Activated T-helper 17 cell treated with anti-CD3 and anti-CD28 coated beads, Interleukin-2, amount 50 U/mL, for 72 hours (primary cell): Measurements from ENCODE around the gene AGR2. TPM values are rescaled to one million over a fixed set of nuclear protein-coding genes. Genes with fewer than 3 reads are reported as not detected.
"Not testable (repeated sequence)": the region's sequence is repeated elsewhere in the genome, so short reads cannot be mapped to it uniquely, and the experiment has no call there.

Experiments used
- ATAC-seq: fragments of 150-1000 bp; cut with Tn5 transposase; replicated peaks from 2 replicates; pipeline ENCODE4 v1.10.0; 2021; ENCODE audit warnings: mild to moderate bottlenecking, moderate library complexity
- H3K27ac Mint-ChIP-seq: one replicate; pipeline ENCODE4 v1.8.0; 2022; ENCODE audit warnings: mixed read lengths
- H3K27me3 Mint-ChIP-seq: one replicate; pipeline ENCODE4 v1.8.0; 2022; ENCODE audit warnings: mixed read lengths
- H3K36me3 Mint-ChIP-seq: one replicate; pipeline ENCODE4 v1.8.0; 2022; ENCODE audit warnings: low read depth, mild to moderate bottlenecking, mixed read lengths
- H3K4me1 Mint-ChIP-seq: one replicate; pipeline ENCODE4 v1.8.0; 2022; ENCODE audit warnings: mixed read lengths
- H3K4me3 Mint-ChIP-seq: one replicate; pipeline ENCODE4 v1.8.0; 2022; ENCODE audit warnings: mild to moderate bottlenecking, mixed read lengths
- H3K9me3 Mint-ChIP-seq: one replicate; pipeline ENCODE4 v1.8.0; 2022; ENCODE audit warnings: mixed read lengths
- total RNA-seq, 2 donors: library from RNA; stranded (reverse); gene quantifications; one replicate each; pipeline ENCODE4 v1.2.3, GENCODE V29; 2022

Gene AGR2
- total RNA-seq, 2 donors from 2014 or later, result not detected

- H3K27ac Mint-ChIP-seq, result no peak overlapping the region
- H3K36me3 Mint-ChIP-seq, result no peaks in the 10 kb centered on the region
- no peak overlapping the region for H3K4me3 Mint-ChIP-seq
- H3K4me1 Mint-ChIP-seq, result no peaks in the 10 kb centered on the region
- no peaks in the 10 kb centered on the region for H3K9me3 Mint-ChIP-seq
- H3K27me3 Mint-ChIP-seq, result peaks cover 11% of the 10 kb centered on the region
- ATAC-seq, result no peak
These were observed 30.9 kb downstream of the AGR2 start for GRCh38 chr7:16773884-16774283.

GRCh38 chr7:16773326-16773725 is 31.5 kb downstream of the AGR2 start:
- Mint-ChIP-seq H3K27me3 (peaks cover 11% of the 10 kb centered on the region), H3K36me3 (no peaks in the 10 kb centered on the region), H3K27ac (no peak overlapping the region), H3K4me1 (no peaks in the 10 kb centered on the region), H3K4me3 (no peak overlapping the region), H3K9me3 (no peaks in the 10 kb centered on the region)
- ATAC-seq, result no peak

GRCh38 chr7:16770657-16771329 is 34.0 kb downstream of the AGR2 start:
- ATAC-seq, result no peak
- Mint-ChIP-seq H3K4me1 (no peaks in the 10 kb centered on the region), H3K4me3 (no peak overlapping the region), H3K36me3 (no peaks in the 10 kb centered on the region), H3K27ac (no peak overlapping the region), H3K27me3 (peaks cover 11% of the 10 kb centered on the region), H3K9me3 (no peaks in the 10 kb centered on the region)

DNA sequence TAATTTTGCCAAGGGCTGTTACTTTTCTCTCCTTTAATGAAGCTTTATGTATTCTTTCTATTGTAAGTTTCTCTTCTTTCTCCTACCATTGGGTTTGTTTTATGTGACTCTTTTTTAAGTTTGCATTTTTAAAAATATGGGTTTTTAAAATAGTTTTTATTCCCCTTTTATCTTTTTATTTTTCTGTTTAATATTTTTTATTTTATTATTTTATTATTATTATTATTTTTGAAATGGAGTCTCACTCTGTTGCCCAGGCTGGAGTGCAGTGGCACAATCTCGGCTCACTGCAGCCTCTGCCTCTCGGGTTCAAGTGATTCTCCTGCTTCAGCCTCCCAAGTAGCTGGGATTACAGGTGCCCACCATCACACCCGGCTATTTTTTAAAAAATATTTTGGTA is 34.8 kb downstream of the AGR2 start:
- H3K36me3 Mint-ChIP-seq, ATAC-seq, H3K4me1 Mint-ChIP-seq, H3K27ac Mint-ChIP-seq, H3K4me3 Mint-ChIP-seq, H3K9me3 Mint-ChIP-seq: not testable (repeated sequence)
- H3K27me3 Mint-ChIP-seq, result peaks cover 11% of the 10 kb centered on the region

DNA sequence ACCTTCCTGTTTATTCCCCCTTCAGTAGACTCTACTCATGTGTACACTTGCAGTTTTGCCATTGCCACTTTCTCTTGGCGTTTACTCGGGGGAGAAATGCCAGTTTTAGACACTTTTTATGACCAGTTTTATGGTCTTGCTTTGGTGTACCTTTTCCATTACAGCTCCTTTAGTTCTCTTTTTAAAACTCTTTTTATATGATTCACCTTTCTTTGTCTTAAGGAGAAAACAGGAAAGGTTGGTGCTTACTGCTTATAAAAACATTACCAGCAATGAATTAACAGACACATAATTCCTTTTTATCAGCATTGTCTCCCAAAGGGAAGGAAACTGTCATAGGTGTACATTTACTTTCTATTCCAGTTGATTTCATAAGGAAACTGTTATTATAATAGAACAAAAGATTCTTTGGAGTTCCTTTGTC is 39.4 kb downstream of the AGR2 start:
- Mint-ChIP-seq H3K27ac (no peak overlapping the region), H3K36me3 (no peaks in the 10 kb centered on the region), H3K9me3 (no peaks in the 10 kb centered on the region), H3K27me3 (no peaks in the 10 kb centered on the region), H3K4me3 (no peak overlapping the region), H3K4me1 (no peaks in the 10 kb centered on the region)
- ATAC-seq, result no peak

GRCh38 chr7:16764942-16765341 is 39.9 kb downstream of the AGR2 start:
- H3K4me1 Mint-ChIP-seq, result no peaks in the 10 kb centered on the region
- H3K27me3 Mint-ChIP-seq, result no peaks in the 10 kb centered on the region
- H3K4me3 Mint-ChIP-seq, result no peak overlapping the region
- H3K9me3 Mint-ChIP-seq, result no peaks in the 10 kb centered on the region
- H3K27ac Mint-ChIP-seq, result no peak overlapping the region
- no peaks in the 10 kb centered on the region for H3K36me3 Mint-ChIP-seq
- no peak for ATAC-seq

DNA sequence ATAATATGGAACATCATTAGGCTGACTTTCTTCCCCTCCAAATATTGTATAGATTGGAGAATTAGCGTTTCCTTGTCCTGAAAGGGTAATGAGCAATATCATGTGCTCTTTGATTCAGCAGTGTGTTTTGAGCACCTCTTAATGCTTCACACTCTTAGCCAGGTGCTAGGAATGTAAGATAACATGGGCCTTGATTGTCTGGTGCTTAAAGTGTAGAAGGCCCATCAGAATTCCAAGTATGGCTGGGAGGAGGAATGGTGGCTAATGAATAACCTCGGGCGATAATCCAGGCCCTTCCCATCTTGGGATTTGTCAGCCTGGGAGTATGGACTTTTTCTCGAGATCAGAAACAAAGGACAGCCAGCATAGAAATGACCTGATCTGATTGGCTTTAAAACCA is 42.6 kb downstream of the AGR2 start:
- Mint-ChIP-seq H3K4me1 (no peaks in the 10 kb centered on the region), H3K27me3 (no peaks in the 10 kb centered on the region), H3K36me3 (no peaks in the 10 kb centered on the region), H3K4me3 (no peak overlapping the region), H3K27ac (no peak overlapping the region), H3K9me3 (no peaks in the 10 kb centered on the region)
- ATAC-seq, result no peak

GRCh38 chr7:16759840-16760239 is 45.0 kb downstream of the AGR2 start:
- Mint-ChIP-seq H3K36me3 (no peaks in the 10 kb centered on the region), H3K4me1 (no peaks in the 10 kb centered on the region), H3K27ac (no peak overlapping the region), H3K4me3 (no peak overlapping the region), H3K9me3 (no peaks in the 10 kb centered on the region), H3K27me3 (peaks cover 13% of the 10 kb centered on the region)
- ATAC-seq, result peak; percentile 72

DNA sequence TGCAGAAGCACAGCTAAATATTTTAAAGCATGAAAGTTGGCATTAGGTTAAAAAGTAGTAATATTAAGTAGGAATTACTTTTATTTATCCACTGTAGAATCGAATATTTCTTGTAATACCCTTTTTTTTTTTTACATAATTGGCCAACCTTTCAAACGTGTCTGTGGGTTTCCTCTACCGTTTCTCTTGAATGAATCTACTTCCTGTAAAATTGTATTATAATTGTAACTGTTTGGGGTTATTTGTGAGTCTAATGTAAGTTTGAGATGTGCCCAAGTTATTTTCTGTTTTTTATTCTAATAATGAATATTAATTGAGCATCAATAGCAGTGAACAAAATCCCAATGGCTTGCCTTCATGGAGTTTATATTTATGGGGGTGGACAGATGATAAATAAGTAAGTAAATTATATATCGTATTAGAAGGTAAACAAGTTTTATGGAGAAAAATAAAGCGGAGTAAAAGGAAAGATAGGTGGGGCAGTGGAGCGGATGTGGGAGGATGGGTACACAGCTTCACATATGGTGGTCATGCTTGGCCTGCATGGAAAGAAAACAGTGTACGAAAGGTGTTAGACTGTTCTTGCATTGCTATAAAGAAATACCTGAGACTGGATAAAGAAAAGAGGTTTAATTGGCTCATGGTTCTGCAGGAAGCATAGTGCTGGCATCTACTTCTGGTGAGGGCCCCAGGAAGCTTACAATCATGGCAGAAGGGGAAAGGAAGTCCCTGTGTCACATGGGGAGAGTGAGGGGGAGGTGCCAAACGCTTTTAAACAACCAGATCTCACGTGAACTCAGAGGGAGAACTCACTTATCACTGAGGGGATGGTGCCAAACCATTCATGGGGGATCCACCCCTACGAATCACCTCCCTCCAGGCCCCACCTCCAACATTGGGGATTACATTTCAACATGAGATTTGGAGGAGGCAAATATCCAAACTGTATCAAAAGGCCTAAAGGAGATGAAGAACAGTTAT is 45.9 kb downstream of the AGR2 start:
- Mint-ChIP-seq H3K36me3 (no peaks in the 10 kb centered on the region), H3K4me3 (no peak overlapping the region), H3K27ac (no peak overlapping the region), H3K4me1 (peaks cover 6% of the 10 kb centered on the region), H3K27me3 (peaks cover 20% of the 10 kb centered on the region), H3K9me3 (no peaks in the 10 kb centered on the region)
- ATAC-seq, result no peak

DNA sequence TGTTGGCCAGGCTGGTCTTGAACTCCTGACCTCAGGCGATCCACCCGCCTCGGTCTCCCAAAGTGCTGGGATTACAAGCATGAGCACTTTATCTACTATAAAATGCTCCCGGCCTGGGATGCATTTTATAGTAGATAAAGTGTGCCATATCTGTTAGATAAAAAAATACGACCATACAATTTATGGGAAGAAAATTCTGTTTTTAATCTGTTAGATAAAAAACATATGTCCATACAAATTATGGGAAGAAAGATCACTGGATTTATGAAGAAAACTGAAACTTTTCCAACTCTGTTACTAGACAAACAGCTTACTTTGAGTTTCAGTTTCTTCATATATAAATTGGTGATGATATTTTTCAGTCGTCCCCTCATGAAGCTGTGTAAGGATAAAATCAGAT is 46.8 kb downstream of the AGR2 start:
- ATAC-seq, result no peak
- no peak overlapping the region for H3K27ac Mint-ChIP-seq
- peaks cover 10% of the 10 kb centered on the region for H3K4me1 Mint-ChIP-seq
- no peaks in the 10 kb centered on the region for H3K36me3 Mint-ChIP-seq
- H3K4me3 Mint-ChIP-seq, result no peak overlapping the region
- peaks cover 23% of the 10 kb centered on the region for H3K27me3 Mint-ChIP-seq
- H3K9me3 Mint-ChIP-seq, result no peaks in the 10 kb centered on the region

DNA sequence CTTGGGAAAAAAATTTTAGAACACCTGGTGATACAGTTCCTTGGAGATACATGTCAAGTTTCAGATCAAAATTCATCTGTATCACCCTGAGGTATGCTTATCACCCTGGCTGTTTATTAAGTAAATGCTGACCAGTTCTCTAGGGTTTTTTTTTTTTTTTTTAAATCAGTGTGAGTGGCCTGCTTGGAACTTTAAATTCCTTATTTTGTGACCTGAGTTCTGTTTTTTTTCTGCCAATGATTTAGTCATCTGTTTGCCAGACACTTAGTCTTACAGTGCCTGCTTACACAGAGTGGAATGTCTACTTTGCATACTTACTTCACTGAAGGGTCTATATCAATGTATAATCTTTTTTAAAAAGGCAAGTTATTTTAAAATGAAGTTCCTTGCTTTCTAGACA is 49.4 kb downstream of the AGR2 start:
- Mint-ChIP-seq H3K4me3 (peak overlapping the region; percentile 82), H3K9me3 (no peaks in the 10 kb centered on the region), H3K36me3 (no peaks in the 10 kb centered on the region), H3K4me1 (peaks cover 11% of the 10 kb centered on the region), H3K27ac (no peak overlapping the region), H3K27me3 (peaks cover 27% of the 10 kb centered on the region)
- no peak for ATAC-seq

DNA sequence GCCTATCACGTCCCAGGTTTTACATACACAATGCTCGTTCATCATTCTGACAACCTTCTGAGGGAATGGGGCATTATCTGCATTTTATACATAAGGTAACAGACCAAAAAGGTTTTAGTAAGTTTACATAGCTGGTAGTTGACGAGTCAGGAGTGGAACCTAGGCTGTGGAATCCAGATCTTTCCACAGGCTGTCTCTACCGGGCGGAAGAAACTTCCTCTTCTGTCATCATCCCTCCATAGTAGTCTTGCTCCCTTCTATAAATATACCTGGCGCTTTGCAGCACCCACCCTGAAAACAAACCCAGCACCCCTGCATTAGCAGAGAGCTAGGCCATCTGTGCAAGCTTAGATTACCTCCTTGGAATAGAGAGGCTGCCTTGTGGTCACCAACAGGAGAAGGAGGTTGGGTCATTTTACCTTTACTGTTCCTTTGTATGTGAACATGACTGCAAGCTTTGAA is 49.9 kb downstream of the AGR2 start:
- H3K4me3 Mint-ChIP-seq, result peak overlapping the region; percentile 82
- H3K9me3 Mint-ChIP-seq, result no peaks in the 10 kb centered on the region
- peak overlapping the region; percentile 68 for H3K27ac Mint-ChIP-seq
- no peak for ATAC-seq
- no peaks in the 10 kb centered on the region for H3K36me3 Mint-ChIP-seq
- peaks cover 11% of the 10 kb centered on the region for H3K4me1 Mint-ChIP-seq
- H3K27me3 Mint-ChIP-seq, result peaks cover 27% of the 10 kb centered on the region

DNA sequence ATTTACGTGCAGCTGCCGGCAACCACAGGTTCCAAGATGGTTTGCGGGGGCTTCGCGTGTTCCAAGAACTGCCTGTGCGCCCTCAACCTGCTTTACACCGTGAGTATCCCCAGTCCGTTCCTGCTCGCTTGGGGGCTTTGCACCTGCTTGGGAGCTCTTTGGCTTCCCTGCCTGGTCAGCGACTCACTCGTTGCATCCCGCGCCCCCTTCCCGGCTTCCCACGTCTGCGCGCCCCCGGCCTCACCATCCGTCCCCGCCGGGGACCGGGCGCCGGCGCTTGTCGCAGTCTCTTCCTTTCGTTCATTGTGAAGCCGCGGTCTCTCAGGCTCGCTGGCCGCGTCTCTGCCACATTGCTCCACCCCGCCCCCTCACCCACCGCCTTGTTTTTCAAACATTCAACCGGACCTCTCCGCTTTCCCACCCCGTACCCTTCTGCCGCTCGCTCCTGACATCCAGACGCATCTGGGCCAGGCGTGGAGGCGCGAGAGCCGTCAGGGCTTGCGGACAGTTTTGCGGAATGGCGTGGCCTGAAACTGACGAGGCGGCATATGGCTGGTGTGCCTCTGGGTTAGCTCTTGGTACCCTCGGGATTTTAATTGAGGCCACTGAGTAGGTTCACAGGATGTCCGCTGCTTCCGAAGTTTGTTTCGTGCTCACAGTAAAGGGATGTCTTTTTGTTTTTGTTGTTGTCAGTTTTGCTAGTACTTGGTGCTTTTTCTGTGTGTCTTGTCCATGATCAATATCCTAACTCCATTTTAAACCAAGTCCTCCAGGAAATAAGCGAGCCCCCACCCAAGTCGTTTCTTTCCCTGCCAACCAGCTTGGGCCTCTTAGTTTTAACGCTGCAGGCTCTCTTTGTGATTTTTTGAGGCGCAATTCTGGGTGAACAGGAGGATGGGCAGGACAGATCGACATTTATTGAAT is 50.6 kb downstream of the AGR2 start:
- peaks cover 11% of the 10 kb centered on the region for H3K4me1 Mint-ChIP-seq
- H3K27me3 Mint-ChIP-seq, result peaks cover 29% of the 10 kb centered on the region
- peak overlapping the region; percentile 68 for H3K27ac Mint-ChIP-seq
- no peaks in the 10 kb centered on the region for H3K36me3 Mint-ChIP-seq
- peak overlapping the region; percentile 82 for H3K4me3 Mint-ChIP-seq
- ATAC-seq, result peak; percentile 27
- H3K9me3 Mint-ChIP-seq, result no peaks in the 10 kb centered on the region
